WERI-Rb-1 (cell line): ENCODE results near the gene KPNA5.
"Not testable (repeated sequence)": the region's sequence is repeated elsewhere in the genome, so short reads cannot be mapped to it uniquely, and the experiment has no call there.

Experiments used
- DNase-seq: peaks from one replicate; pipeline ENCODE4 v3.0.0-alpha.2; 2020
- H3K27ac ChIP-seq: fragments of 250-450 bp; sonication (Bioruptor Pico); 2 replicates; pipeline ENCODE4 v1.5.1; 2020; ENCODE audit warnings: mild to moderate bottlenecking, moderate library complexity
- H3K27me3 ChIP-seq: fragments of 250-450 bp; sonication (Bioruptor Pico); 2 replicates; pipeline ENCODE4 v1.5.1; 2021; ENCODE audit warnings: mild to moderate bottlenecking, low read depth, moderate library complexity; ENCODE audit not compliant: insufficient read depth, severe bottlenecking
- H3K36me3 ChIP-seq: fragments of 250-450 bp; sonication (Bioruptor Pico); 2 replicates; pipeline ENCODE4 v1.5.1; 2020; ENCODE audit warnings: mild to moderate bottlenecking, moderate library complexity
- H3K4me3 ChIP-seq: 2 replicates; pipeline ENCODE4 v1.5.1; 2011; ENCODE audit warnings: low read depth, mild to moderate bottlenecking, control low read depth, low read length
- H3K9me3 ChIP-seq: fragments of 250-450 bp; sonication (Bioruptor Pico); 2 replicates; pipeline ENCODE4 v1.5.1; 2021; ENCODE audit warnings: mild to moderate bottlenecking, moderate library complexity; ENCODE audit not compliant: severe bottlenecking
- CTCF ChIP-seq: IDR thresholded peaks from 2 replicates; pipeline ENCODE4 v1.5.1; 2011; ENCODE audit warnings: low read depth, mild to moderate bottlenecking, control low read depth, inconsistent platforms, low read length

KPNA5 gene

GRCh38 chr6:116651916-116652315 is 29.1 kb upstream of the KPNA5 start:
- no peak for TF ChIP-seq CTCF
- Histone ChIP-seq H3K36me3 (peaks cover 12% of the 10 kb centered on the region), H3K4me3 (no peak overlapping the region), H3K27ac (no peak overlapping the region), H3K27me3 (no peaks in the 10 kb centered on the region), H3K9me3 (no peaks in the 10 kb centered on the region)
- DNase-seq: no peak

GRCh38 chr6:116661594-116661993 is 19.4 kb upstream of the KPNA5 start:
- TF ChIP-seq CTCF: no peak
- Histone ChIP-seq H3K4me3 (no peak overlapping the region), H3K27ac (no peak overlapping the region), H3K9me3 (no peaks in the 10 kb centered on the region), H3K27me3 (no peaks in the 10 kb centered on the region), H3K36me3 (peaks cover 14% of the 10 kb centered on the region)
- DNase-seq: no peak

- no peak for DNase-seq
- TF ChIP-seq CTCF: no peak
- no peaks in the 10 kb centered on the region for H3K27me3 ChIP-seq
- peaks cover 14% of the 10 kb centered on the region for H3K36me3 ChIP-seq
- H3K9me3 ChIP-seq: no peaks in the 10 kb centered on the region
- H3K4me3 ChIP-seq: no peak overlapping the region
- no peak overlapping the region for H3K27ac ChIP-seq
Measured at GRCh38 chr6:116662202-116662601, 18.8 kb upstream of the KPNA5 start.

GRCh38 chr6:116663308-116663707 is 17.7 kb upstream of the KPNA5 start:
- Histone ChIP-seq H3K27me3 (no peaks in the 10 kb centered on the region), H3K4me3 (no peak overlapping the region), H3K27ac (no peak overlapping the region), H3K9me3 (no peaks in the 10 kb centered on the region), H3K36me3 (peaks cover 7% of the 10 kb centered on the region)
- TF ChIP-seq CTCF: no peak
- no peak for DNase-seq

- not testable (repeated sequence) for H3K27ac ChIP-seq, DNase-seq, H3K36me3 ChIP-seq, H3K27me3 ChIP-seq, H3K4me3 ChIP-seq, H3K9me3 ChIP-seq
Measured at GRCh38 chr6:116664169-116664568, 16.8 kb upstream of the KPNA5 start.

- TF ChIP-seq CTCF: no peak
- no peaks in the 10 kb centered on the region for H3K27me3 ChIP-seq
- DNase-seq: no peak
- no peaks in the 10 kb centered on the region for H3K9me3 ChIP-seq
- no peak overlapping the region for H3K4me3 ChIP-seq
- H3K27ac ChIP-seq: no peak overlapping the region
- H3K36me3 ChIP-seq: peaks cover 4% of the 10 kb centered on the region
Measured at GRCh38 chr6:116665464-116665863, 15.5 kb upstream of the KPNA5 start.
